GOT3 (cell line): Measurements from ENCODE around the gene AMER1.
"Not testable (repeated sequence)": the region's sequence is repeated elsewhere in the genome, so short reads cannot be mapped to it uniquely, and the experiment has no call there.

Experiments
- DNase-seq: peaks from one replicate; lab custom pipeline; 2025; ENCODE audit warnings: mixed read lengths; lab: John Stamatoyannopoulos, UW

Gene AMER1

DNA sequence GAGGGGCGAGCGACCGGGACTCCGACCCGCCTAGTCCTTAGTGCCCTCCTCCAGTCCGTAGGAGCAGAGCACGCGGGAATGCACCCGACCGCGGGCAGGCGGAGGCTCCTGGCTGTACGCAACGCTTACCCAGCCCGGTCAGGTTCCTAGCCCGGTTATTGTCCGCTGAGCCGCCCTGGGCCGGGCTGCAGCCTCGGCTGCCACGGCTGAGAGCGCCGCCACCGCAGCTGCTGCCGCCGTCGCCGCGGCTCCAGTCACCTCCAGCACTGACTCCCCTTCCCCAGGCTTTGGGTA is at the start of gene AMER1:
AMER1 (minus strand) TSS at position 268 of the 294 bp plus-strand sequence. CDS start 12,422 bp downstream, outside the sequence.
- no peak for DNase-seq

DNA sequence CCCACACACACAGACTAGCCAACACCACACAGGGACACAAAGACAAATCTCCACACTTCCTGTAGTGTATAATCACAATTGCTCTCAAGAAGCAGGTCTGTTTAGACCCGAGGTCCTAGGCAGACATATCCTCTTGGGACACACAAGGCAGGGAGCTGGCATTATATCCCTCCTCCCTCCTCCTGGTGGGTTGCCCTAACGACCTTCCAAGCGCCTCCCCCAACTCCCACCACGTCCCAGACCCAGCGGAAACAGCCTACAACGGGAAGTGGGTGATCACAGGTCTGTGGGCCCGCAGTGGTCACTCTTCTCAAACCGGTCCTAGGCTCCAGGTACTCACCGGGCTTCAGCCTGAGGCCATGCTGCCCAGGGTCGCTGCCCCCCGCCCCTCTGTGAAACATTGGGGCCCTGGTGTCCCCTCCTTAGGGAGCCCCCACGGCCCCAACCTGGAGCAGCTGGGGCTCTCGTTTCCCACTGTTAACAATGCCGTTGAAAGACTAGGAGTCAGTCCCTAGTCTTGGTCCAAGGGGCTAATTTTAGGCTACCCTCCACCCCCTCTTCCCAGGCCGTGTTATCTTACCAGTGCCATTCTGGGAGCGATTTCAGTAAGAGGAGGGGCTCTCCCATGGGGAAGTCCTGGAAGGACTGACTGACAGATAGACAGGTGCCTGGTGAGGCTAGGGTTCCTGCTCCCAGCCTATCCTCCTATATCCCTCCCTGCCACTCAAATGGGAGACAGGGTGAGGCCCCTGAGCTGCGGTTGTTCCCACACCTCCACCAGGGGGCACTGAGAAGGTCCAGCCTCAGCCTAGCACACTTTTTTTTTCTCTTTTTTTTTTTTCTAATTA is 24.8 kb upstream of the AMER1 start, which contains the start of gene ASB12:
ASB12 (minus strand) TSS at position 485 of the 848 bp plus-strand sequence. CDS start 4,957 bp downstream, outside the sequence.
- no peak for DNase-seq

DNA sequence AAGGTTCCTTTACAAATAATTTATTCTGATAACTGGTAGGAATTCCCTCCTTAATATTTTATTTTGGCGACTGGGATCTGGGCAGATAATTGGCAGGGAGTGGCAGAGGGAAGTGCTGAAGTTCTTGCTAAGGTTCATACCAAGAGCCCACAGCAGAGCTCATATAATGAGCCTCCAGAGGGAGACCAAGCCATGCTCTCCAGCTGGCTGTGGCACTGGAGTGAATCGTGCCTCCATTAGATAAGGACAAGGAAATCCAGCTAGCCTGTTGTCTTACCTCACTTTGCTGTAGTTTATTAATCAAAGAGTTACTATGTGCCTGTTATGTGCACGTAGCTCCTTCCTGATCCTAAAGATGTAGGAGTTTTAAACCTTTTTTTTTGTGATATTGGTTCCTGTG is 23.6 kb upstream of the AMER1 start:
- DNase-seq: no peak

DNA sequence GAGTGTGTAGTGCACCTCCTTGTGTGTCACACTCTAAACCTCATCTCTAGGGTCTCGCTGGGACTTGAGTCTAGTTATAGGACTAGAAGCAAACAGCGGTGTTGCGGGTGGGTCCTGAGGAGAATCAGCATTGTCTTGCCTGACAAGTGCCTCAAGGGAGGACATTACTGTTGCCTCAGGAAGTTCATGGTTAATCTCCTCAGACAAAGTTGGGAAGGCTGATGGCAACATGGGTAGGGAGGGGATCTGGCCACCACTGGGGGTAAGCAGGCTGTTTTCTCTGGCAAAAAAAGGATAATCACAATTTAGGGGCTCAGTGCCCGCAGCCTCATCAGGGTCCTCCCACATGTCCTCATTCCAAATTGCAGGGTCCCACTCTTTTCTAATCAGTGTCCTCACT is 12.5 kb upstream of the AMER1 start:
- no peak for DNase-seq

DNA sequence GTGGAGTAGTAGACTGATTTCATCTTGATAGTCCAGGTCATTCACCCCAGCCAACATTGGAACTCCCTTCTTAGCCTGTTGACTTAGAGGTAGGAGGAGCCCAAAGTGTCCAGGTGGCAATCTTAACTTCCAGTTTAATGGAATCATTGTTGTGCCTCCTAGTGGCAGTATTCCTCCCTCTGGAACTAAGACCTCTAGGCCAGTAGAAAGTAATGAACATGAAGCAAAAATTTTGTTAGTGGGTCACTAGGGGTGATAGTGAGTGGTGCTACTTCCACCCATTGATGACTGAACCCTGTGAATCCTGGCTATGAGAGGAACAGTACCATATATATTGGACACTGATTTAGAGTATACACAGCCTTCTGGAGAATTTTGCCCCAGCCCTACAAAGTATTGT is 8.5 kb upstream of the AMER1 start:
- DNase-seq: not testable (repeated sequence)

DNA sequence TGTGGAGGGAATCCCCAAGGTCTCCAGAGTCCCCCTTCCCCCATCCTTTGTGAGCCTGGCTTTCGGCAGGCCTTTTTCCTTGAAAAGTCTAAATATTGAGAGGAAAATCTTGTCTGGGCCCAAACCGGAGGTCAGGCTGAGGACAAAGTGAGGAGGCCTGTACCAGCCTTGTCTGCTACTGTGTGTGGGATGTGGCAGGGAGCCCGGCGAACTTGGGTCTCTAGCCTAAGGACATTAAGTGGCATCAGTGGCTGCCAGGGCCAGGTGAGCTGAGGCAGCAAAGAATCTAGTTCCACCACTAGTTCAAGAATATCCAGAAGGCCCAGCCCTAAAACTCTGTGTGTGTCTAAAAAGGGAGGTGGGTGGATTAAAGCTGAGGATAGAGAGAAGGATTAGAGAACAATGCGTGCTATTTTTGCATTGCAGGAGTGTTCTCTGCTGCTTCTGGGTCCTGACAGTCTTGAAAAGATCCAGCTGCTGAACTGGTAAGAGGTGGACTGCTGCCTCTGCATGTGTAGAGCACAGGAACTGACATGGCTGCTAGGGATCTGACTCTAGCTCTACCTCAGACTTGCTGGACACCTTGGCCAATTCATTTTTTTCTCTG is 1.2 kb upstream of the AMER1 start:
- DNase-seq: no peak

DNA sequence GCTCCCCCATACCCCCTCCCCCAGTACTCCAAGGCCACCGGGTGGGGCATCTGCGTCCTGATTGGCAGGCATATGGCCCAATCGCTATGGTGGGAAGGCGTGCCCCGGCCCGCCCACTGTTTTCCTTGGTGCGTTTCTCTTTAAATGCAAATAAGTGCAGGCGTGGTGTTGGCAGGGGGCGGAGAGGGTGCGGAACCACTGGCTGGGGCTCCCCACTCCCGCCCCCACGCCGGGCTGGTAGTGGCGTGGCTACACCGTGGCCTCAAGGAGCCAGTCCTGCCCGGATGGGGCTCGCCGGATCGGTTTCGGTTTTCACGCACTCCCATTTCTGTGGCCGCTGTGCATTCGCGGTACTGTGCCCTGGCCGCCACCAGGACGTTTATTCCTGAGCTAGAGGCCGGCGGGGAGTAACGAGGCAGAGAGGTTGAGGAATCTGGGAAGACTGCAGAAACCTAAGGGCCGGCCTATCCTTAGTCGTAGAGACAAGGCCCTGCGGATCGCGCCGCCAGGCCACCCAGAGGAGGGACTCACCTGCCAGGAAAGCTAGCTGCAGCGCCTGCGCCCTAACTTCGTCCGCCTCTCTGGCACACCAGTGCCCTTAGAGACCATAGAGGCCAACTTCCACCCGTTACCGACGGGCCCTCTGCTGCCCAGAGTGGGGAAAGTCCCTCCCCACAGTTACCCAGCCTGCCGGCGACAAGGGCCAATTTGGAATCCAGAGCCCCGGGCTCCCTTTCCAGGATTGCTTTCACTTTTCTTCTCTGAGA is 410 bp upstream of the AMER1 start:
- peak; percentile 69 for DNase-seq

DNA sequence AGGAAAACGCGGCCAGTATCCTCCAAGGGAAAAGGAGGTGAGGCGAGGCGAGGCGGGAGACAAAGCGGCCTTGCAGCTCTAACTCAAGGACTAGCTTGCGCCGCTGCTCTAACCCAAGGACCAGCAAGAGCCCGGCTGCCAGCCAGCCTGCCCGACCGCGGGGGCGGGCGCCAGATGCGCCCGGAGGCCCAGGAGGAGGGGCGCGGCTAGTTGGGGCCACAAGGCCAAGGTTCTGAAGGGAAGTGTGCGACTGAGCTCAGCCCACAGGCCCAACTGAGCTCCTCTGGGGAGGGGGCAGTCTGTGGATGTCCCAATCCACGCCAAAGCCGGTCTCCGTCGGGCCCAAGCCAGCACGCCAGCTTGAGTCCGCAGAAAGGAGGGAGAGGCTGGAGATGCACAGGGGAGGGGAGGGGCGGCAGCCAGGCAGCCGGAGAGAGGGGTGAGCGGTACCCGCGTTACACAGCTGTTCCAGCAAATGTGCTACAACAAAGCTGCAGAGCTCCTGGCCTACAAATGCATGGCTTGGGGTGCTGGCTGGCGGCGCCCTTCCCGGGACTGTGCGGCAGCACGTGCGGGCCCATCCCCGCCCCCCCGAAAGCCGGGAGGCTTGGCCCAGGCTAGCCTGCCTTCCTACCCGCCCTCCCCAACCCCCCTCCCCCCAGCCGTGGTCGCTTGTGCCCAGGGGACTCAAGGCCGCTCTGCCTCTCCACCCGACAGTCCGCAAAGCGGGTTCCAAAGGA is 637 bp downstream of the AMER1 start:
- no peak for DNase-seq

DNA sequence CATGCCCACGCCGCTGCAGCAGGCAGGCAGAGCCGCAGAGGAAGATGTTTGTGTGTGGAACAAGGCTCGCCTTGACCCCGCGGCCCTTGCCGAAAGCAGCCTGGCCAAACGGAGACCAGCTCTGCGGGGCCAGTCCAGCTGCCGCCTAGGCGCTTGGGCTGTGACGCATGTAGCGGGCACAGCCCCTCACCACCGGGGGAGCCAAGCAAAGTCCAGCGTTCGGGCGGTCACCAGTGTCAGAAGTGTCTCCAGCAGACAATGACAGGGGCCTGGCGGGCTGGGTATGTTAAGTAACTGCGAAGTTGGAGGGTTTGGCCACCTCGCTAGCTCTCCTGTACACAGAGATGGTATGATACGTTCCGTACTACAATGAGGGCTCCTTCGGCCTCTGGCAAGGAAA is 1.3 kb downstream of the AMER1 start:
- no peak for DNase-seq

DNA sequence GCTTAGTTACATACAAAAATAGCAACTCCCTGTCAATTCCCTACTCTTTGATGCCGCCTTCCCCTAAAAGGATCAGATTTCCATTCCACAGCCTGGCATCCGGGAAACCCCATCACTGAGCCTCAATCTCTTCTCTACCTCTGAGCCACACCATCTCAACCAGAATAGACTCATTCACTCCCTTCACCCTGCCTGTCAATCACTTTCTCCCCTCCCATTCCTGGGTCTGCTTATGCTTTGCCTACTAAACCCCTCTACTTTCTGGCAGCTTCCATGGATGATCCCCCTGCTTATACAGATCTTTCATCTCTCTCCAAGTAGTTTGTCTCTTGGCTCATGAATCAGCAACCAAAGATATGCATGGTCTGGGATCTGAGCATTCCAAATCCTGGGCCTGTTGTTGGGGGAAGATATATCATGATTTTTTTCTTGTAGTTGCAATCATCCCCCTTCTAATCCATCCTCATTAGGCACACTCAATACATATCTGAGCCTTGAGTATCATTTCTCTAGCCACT is 2.6 kb downstream of the AMER1 start:
- no peak for DNase-seq

DNA sequence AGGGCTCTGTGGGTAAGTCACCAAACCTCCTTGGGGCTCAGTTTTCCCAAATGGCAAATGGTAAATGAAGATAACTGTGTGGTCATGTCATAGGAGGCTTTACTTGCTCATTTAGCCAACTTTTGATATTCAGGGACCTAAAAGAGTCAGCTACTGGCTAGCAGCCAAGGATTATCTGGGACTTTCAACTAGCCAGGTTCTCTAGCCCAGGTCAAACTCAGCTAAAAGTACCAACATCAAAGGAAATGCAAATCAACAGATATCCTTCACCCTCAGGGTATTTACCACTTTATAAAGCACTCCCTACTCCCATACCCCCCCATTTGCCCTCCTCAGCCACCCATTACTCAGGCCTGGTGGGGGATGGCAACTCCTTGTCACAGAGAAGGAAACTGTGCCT is 7.5 kb downstream of the AMER1 start:
- no peak for DNase-seq

DNA sequence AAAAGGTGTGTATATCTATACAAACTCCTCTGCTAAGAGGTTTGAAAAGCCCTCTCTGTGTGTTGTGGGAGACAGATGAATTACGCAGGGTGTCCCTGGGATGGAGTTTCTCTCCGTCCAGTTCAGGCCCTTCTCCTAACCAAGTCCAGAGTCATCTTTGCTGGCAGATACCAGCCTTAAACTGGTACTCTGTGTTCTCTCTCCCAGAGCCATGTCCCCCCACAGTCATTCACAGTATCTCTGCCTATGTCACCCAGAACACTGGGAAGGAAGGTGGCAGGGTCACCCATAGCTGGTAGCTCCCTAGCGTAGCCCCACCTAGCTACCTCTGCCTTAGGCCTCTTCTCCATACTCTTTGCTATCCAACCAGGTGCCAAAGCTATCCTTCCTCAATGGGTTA is 8.9 kb downstream of the AMER1 start:
- DNase-seq: no peak

DNA sequence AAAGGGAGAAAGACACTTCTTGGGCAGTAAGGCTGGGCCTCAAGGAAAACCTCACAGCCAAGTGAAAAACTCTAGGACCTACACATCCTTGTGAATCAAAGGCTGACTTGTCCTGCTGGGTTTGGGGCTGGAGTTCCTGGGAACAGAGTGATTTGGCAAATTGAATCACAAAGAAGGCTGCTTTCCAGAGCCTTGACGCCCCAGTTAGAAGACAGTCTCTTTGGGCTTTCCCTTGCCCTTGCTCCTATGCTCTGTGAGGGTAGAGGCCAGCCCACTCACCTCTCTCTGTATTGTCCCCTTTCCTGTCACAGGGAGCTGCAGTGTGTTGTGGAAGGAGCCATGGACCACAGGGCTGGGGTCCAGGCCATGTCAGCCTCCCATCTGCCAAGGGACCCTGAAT is 9.6 kb downstream of the AMER1 start:
- DNase-seq: no peak

DNA sequence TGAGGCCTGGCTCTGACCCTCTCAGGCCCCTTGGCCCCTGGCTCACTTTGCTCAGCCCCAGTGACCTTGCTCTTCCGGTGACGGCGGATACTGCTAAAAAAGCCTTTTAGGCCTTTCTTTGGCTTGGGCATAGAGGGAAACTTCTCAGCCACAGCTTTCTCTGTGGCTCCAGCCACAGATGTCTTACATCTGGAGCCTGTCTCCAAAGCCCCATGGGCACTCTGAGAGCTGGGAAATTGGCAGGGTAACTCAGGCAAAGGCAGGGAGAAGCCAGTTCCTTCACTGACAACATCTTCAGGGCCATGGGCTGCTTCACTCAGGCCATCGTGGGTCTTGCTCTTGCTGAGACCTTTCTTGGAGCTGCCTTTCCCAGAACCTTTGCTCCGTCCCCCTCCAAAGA is 12.8 kb downstream of the AMER1 start:
- no peak for DNase-seq

DNA sequence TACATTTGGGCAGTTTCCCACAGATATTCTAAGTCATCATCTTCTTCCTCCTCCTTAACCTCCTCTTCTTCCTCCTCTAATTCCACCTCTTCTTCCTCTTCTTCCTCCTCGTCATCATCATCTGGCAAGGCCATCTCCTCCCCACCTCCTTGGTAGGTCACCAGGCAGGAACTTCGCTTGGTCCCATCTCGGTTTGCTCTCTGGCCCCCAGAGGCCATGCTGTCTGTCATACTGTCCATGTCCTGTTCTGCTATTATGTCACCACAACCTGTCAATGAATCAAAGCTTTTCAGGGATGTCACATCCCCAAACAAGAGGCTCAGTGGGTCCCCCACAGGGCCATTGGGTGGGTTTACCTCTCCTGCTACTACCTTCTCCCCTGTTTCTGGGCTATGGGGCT is 13.5 kb downstream of the AMER1 start:
- DNase-seq: no peak

DNA sequence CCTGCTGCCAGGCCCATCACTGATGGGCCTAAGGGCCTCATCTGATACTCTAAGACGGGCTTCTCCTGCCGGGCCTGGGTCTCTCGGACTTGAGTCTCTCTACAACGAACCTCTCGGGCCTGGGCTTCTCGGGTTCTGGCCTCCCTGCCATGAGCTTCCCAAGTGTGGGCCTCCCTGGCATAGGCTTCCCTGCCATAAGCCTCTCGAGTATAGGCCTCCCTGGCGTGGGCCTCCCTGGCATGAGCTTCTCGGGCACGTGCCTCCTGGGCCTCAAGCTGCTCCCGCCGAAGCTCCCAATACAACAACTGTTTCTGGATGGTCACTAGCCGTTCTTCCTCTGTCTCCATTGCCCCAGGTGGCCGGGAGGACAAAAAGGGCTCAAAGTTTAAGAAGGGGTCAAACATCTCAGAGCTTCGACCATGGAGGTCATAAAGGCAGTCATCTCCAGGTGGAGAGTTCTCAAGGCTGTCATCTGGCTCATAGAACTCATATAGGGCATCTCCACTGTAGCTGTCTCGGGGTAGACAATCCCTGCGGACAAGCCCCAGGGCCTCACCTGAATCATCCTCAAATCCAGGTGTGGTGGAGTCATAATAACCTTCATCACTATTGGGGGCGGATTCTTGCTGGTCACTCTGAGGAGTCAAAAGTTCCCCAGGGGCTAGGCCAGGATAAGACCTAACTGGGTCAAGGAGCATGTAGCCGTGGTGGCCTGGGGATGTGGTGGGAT is 14.1 kb downstream of the AMER1 start:
- DNase-seq: no peak

DNA sequence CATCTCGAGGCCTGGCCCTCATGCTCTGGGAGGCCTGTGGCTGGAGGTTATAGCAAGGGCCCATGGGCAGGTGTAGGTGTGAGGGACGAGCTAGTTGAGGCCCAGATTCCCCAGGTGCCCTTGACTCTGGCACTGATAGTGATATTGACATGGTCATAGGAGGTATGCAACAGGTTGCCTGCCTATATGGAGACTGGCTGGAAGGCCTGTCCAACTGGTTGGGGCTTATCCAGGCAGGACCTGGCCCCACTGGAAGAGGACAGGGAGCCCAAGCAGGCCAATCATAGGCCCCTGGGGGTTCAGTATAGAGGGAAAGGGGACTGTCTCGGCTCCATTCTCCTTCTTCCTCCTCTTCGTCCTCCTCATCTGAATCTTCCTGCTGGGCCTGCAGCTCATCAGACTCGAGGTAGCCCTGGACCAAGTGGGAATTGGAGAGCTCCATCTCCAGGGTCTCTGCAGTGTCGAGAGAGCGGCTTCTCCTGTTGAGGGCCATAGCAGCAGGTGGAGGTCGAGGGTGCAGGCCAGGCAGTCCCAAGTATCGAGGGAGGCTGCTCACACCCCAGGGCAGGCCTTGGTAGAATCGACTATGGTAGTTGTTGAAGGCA is 15.3 kb downstream of the AMER1 start:
- no peak for DNase-seq

DNA sequence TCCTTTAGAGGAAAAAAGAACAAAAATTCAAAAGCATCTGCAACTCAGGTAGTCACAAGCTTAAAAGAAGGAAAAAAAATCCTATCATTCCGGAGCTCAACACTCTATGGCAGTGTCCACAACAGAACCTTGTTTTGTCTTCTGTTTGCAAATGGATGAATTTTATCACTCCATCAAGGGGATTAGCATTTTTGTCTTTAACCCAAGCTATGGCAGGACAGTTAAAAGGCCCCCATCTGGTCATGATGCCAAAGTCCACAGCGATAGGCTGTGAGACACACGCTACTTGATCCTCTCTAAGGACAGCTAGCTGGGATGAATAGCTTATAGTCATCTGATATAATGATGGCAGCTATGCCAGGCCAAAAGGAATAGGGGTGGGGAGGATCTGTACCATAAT is 16.6 kb downstream of the AMER1 start:
- no peak for DNase-seq

DNA sequence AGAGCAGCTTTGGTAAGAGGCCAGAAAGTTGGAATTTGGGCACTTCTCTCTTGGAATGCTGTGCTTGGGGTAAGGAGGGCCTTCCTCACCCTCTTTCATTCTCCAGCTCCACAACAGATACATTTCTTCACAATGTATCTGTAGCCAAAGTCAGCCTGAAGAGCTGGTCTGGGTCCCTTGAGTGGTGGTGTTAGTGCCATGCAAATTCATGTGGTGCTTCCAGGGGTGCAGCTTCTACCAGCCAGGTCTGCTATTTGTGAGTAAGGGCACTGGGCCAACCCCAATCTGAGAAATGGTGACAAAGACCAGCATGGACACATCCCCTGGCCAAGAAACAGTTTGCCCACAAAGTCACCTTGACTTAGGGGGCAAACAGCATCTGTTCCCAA is 17.8 kb downstream of the AMER1 start:
- DNase-seq: no peak

DNA sequence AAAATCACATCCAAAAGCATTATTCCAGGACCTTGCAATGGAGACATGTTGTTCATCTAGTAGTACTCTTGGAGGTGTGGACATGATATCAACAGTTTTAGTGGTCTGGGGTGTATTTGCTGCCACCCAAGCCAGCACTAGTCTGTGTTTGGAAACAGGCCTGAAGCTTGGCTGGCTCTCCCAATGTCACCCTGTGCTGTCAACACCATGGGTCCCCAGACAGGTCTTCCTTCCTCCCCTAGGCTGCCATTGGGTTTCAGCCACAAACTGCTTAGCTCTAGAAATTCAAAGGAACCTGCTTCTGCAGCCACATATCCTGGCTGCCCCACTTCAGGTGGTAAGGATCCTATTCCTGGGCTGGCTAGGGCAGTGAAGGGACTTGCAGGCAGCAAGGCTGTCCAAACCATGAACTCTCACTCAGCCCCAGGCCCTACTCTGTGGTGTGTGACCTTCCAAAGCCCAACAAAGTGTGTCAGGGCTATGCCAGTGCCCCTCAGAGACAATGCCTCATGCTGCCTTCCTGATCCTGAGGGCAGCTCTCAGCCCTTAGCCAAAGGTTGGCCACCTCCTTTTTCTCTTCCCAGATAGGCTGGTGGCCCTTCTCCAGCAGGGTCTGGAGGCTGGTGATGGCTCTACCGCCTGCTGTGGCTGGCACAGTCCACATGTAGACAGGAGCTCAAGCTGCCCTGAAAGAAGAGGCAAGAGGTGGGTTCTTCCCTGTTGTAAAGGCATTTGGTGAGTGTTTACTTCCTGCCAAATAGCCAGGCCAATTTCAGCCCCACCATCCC is 18.3 kb downstream of the AMER1 start:
- DNase-seq: no peak
